HUES48 (cell line): ENCODE results near the gene ATOH1.

Source experiments
- H3K27ac ChIP-seq: one replicate; pipeline ENCODE4 v1.7.0; 2013; ENCODE audit warnings: low read depth, low read length, inconsistent platforms
- H3K27me3 ChIP-seq: 2 replicates; pipeline ENCODE4 v1.6.1; 2013; ENCODE audit warnings: mild to moderate bottlenecking, low read length; ENCODE audit not compliant: control insufficient read depth, insufficient read depth
- H3K36me3 ChIP-seq: 2 replicates; pipeline ENCODE4 v1.6.1; 2013; ENCODE audit warnings: low read length; ENCODE audit not compliant: control insufficient read depth, insufficient read depth
- H3K4me1 ChIP-seq: 2 replicates; pipeline ENCODE4 v1.6.1; 2013; ENCODE audit warnings: mild to moderate bottlenecking, low read length; ENCODE audit not compliant: control insufficient read depth, insufficient read depth
- H3K4me3 ChIP-seq: 2 replicates; pipeline ENCODE4 v1.5.1; 2013; ENCODE audit warnings: mild to moderate bottlenecking, low read depth, low read length
- H3K9ac ChIP-seq: 2 replicates; pipeline ENCODE4 v1.6.1; 2013; ENCODE audit warnings: mild to moderate bottlenecking, low read depth, low read length, moderate library complexity
- H3K9me3 ChIP-seq: 2 replicates; pipeline ENCODE4 v1.6.1; 2013; ENCODE audit warnings: low read length; ENCODE audit not compliant: control insufficient read depth, insufficient read depth

Gene ATOH1

DNA sequence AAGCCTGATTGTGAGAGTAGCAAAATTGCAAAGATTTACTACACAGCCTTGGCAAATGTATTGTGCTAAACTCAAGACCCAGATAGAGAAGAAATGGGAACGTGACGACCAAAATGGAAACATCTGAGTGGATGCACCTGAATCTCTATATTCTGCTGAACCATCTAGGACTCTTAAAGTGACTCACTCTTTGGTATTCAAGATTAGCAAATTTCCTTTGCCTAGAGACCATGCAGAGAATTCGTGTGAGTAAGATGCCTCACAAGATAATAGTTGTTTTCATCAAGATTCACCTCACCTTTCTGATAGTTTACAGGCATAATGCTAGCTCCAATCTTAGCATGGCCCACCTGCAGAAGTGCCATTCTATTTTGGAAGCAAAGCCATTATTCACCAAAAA, 14.4 kb upstream of the ATOH1 start:
- no peaks in the 10 kb centered on the region for H3K27me3 ChIP-seq
- no peaks in the 10 kb centered on the region for H3K36me3 ChIP-seq
- peaks cover 10% of the 10 kb centered on the region for H3K4me1 ChIP-seq
- H3K4me3 ChIP-seq: no peak overlapping the region
- H3K27ac ChIP-seq: no peak overlapping the region
- H3K9me3 ChIP-seq: no peaks in the 10 kb centered on the region
- no peak overlapping the region for H3K9ac ChIP-seq

DNA sequence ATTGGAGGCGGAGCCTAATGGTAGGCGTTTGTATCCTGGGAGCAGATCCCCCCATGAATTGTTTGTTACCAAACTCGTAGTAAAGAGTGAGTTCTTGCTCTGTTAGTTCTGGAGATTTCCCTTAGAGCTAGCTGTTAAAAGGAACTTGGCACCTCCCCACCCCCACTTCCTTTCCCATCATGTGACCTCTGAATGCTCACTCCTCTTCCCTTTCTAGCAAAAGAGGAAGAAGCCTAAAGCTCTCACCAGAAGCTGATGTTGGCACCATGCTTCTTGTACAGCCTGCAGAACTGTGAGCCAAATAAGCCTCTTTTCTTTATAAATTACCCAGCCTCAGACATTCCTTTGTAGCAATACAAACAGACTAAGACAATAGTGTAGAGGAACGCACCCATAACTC, 13.8 kb upstream of the ATOH1 start:
- Histone ChIP-seq H3K9me3 (no peaks in the 10 kb centered on the region), H3K9ac (no peak overlapping the region), H3K4me3 (no peak overlapping the region), H3K36me3 (no peaks in the 10 kb centered on the region), H3K4me1 (peaks cover 10% of the 10 kb centered on the region), H3K27ac (no peak overlapping the region), H3K27me3 (no peaks in the 10 kb centered on the region)

DNA sequence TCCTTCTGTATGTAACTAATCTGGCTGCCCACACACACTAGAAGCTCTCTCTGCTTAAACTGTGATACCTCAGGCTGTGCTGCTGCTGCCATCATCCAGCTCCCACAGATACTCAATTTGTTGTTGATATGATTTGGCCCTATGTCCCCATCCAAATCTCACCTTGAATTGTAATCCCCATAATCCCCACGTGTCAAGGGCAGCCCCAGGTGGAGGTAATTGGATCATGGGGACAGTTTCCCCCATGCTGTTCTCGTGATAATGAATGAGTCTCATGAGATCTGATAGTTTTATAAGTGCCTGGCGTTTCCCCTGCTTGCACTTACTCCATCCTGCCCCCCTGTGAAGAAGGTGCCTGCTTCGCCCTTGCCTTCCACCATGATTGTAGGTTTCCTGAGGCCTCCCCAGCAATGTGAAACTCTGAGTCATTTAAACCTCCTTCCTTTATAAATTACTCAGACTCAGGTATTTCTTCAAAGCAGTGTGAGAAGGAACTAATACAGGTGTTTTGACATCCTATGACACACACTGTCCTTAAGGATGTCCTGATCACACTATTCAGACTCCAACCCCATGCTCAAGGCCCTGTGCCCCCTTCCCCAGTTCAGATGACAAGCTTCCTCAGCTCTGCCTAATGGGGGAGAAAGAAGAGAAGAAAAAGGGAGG, 2.9 kb upstream of the ATOH1 start:
- Histone ChIP-seq H3K4me3 (no peak overlapping the region), H3K9ac (no peak overlapping the region), H3K4me1 (peaks cover 13% of the 10 kb centered on the region), H3K27me3 (peaks cover 49% of the 10 kb centered on the region), H3K36me3 (no peaks in the 10 kb centered on the region), H3K9me3 (no peaks in the 10 kb centered on the region), H3K27ac (no peak overlapping the region)

DNA sequence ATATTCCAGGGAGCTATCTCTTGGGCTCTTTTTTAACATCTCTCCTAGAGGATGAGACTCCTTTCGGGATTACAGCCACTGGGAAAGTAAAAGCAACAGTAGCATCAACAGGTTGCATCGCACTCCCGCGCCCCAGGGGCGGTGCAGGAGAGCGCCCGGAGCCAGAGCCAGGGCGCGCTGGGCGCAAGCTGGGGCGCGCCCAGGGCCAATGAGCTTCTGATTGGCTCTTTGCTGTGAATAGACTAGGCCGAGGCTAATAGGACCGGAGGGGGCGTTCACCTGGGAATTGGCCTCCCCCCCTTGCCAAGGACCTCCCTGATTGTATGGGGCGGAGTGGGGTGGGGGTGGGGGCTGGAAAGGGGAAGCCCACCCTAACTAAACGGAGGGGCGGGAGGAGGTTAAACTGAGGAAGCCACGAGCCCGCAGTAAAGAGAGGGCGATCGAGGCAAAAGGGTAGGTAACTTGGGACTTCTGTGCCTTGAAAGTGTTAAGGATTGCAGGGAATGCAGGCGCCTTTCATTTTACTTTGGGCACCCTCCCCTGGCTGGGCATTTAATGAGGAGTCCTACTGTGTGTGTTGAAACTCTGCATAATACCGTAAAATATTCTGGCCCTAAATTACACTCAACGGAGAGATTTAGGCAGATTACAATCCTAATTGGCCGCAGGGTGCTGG, 1.1 kb upstream of the ATOH1 start:
- H3K9me3 ChIP-seq: no peaks in the 10 kb centered on the region
- H3K4me1 ChIP-seq: peaks cover 31% of the 10 kb centered on the region
- H3K36me3 ChIP-seq: no peaks in the 10 kb centered on the region
- H3K27me3 ChIP-seq: peaks cover 66% of the 10 kb centered on the region
- H3K9ac ChIP-seq: peak overlapping the region; percentile 35; the same call in 1 of the 2 replicates
- H3K27ac ChIP-seq: no peak overlapping the region
- H3K4me3 ChIP-seq: peak overlapping the region; percentile 71

DNA sequence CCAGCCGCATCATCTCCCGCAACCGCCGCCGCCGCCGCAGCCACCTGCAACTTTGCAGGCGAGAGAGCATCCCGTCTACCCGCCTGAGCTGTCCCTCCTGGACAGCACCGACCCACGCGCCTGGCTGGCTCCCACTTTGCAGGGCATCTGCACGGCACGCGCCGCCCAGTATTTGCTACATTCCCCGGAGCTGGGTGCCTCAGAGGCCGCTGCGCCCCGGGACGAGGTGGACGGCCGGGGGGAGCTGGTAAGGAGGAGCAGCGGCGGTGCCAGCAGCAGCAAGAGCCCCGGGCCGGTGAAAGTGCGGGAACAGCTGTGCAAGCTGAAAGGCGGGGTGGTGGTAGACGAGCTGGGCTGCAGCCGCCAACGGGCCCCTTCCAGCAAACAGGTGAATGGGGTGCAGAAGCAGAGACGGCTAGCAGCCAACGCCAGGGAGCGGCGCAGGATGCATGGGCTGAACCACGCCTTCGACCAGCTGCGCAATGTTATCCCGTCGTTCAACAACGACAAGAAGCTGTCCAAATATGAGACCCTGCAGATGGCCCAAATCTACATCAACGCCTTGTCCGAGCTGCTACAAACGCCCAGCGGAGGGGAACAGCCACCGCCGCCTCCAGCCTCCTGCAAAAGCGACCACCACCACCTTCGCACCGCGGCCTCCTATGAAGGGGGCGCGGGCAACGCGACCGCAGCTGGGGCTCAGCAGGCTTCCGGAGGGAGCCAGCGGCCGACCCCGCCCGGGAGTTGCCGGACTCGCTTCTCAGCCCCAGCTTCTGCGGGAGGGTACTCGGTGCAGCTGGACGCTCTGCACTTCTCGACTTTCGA, 654 bp downstream of the ATOH1 start:
- Histone ChIP-seq H3K9ac (no peak overlapping the region), H3K36me3 (no peaks in the 10 kb centered on the region), H3K9me3 (no peaks in the 10 kb centered on the region), H3K4me3 (peak overlapping the region; percentile 71), H3K27ac (no peak overlapping the region), H3K27me3 (peaks cover 82% of the 10 kb centered on the region), H3K4me1 (peaks cover 49% of the 10 kb centered on the region)

DNA sequence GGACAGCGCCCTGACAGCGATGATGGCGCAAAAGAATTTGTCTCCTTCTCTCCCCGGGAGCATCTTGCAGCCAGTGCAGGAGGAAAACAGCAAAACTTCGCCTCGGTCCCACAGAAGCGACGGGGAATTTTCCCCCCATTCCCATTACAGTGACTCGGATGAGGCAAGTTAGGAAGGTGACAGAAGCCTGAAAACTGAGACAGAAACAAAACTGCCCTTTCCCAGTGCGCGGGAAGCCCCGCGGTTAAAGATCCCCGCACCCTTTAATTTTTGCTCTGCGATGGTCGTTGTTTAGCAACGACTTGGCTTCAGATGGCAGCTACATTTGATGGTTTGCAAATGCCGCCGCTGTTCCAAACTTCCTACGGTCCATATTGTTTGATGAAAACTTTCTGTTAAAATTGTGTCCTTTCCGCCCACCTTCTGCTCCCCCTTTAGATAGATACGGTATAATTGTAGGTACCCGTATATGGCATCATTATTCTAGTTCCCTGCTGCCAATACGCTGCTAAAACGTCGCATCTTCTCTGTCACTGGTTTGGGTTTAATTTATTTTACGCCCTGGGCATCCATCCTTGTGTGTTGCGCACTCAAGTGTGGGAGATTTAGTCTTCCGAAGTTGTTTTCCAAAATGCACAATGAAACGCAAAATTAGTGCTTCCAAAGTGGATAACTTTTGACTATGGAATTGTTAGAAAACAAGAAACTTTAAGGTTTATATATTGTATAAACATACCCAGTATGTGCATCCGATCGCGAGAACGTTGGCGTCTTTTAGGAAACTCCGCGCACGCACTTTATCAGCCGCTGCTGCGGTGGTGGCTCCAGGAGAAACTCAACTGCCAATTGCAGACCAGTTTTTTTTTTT, 1.5 kb downstream of the ATOH1 start:
- peaks cover 51% of the 10 kb centered on the region for H3K4me1 ChIP-seq
- H3K4me3 ChIP-seq: peak overlapping the region; percentile 71
- no peaks in the 10 kb centered on the region for H3K9me3 ChIP-seq
- no peak overlapping the region for H3K9ac ChIP-seq
- H3K27me3 ChIP-seq: peaks cover 83% of the 10 kb centered on the region
- no peaks in the 10 kb centered on the region for H3K36me3 ChIP-seq
- H3K27ac ChIP-seq: no peak overlapping the region

DNA sequence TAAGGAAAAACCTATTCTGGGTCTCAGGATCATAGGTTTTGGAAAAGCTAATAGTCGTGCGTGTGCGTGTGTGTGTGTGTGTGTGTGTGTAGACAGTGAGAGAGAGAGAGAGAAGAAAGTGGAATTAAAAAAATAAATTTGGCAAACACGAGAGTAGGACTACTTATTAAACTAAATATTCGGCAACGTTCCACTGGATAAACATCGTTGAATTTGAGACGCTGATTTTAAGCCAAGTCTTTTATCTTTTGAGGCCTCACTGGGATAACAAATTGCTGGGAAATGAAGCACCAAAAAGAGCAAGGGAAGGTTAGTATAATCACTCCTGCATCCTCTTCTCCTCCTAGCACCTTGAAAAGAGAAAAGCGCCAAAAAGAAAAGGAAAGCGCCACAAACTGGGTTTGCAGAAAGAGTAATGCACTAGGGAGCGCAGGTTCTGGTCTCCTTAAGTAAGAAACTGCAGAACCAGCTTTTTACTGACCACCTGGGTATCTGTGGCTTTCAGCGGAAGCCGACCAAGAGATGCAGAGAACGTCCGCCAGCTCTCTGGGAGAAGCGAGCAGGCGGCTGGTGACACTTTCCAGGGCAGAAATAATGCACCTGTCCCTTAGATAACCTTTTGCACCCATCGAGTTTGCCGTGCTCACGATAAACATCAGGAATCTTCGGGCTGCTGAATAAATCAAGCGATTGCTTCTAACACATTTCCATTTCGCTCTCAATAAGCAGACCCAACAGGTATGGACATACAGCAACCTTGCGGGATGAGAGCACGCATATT, 3.4 kb downstream of the ATOH1 start:
- Histone ChIP-seq H3K9me3 (no peaks in the 10 kb centered on the region), H3K4me1 (peaks cover 58% of the 10 kb centered on the region), H3K4me3 (peak overlapping the region; percentile 22; the same call in 1 of the 2 replicates), H3K27ac (no peak overlapping the region), H3K9ac (no peak overlapping the region), H3K36me3 (no peaks in the 10 kb centered on the region), H3K27me3 (peaks cover 86% of the 10 kb centered on the region)

DNA sequence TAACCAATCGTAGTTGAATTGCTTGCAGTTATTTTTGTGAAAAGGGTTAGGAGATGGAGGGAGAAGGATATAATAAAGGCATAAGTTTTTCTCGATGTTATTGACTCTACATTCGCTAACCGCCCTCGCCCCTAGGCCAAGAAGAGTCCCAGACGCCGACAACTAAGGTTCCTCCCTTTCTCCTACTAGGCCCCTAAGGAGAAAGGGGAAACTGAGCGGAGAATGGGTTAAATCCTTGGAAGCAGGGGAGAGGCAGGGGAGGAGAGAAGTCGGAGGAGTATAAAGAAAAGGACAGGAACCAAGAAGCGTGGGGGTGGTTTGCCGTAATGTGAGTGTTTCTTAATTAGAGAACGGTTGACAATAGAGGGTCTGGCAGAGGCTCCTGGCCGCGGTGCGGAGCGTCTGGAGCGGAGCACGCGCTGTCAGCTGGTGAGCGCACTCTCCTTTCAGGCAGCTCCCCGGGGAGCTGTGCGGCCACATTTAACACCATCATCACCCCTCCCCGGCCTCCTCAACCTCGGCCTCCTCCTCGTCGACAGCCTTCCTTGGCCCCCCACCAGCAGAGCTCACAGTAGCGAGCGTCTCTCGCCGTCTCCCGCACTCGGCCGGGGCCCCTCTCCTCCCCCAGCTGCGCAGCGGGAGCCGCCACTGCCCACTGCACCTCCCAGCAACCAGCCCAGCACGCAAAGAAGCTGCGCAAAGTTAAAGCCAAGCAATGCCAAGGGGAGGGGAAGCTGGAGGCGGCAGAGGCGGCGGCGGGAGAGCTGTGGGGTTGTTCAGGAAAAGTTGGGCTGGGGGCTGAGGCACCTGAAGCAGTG, 5.9 kb downstream of the ATOH1 start:
- peak overlapping the region; percentile 58 for H3K4me3 ChIP-seq
- H3K9me3 ChIP-seq: no peaks in the 10 kb centered on the region
- H3K9ac ChIP-seq: no peak overlapping the region
- no peak overlapping the region for H3K27ac ChIP-seq
- peaks cover 50% of the 10 kb centered on the region for H3K4me1 ChIP-seq
- no peaks in the 10 kb centered on the region for H3K36me3 ChIP-seq
- peaks cover 85% of the 10 kb centered on the region for H3K27me3 ChIP-seq

DNA sequence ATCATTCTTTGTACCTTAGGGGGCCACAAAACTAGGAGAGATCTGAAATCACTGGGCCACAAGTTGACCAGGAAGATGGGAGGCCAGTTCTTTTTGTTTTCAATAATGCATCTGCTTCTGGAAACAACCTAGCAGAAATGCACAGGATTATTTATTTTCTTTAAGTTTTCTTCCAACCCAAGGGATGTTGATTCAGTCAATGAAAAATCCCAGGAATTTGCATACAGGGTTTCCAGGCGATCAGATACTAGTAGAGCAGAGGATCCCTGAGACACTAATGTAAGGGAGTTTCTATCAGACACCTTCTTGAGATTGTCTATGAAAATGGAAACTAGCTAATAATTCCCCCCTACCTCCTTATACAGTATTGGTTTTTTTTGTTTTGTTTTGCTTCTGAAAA, 7.4 kb downstream of the ATOH1 start:
- H3K9ac ChIP-seq: no peak overlapping the region
- H3K4me3 ChIP-seq: no peak overlapping the region
- H3K27ac ChIP-seq: no peak overlapping the region
- no peaks in the 10 kb centered on the region for H3K36me3 ChIP-seq
- peaks cover 47% of the 10 kb centered on the region for H3K4me1 ChIP-seq
- peaks cover 79% of the 10 kb centered on the region for H3K27me3 ChIP-seq
- no peaks in the 10 kb centered on the region for H3K9me3 ChIP-seq
